ENCODE measurements around the gene APBA2.

DNA sequence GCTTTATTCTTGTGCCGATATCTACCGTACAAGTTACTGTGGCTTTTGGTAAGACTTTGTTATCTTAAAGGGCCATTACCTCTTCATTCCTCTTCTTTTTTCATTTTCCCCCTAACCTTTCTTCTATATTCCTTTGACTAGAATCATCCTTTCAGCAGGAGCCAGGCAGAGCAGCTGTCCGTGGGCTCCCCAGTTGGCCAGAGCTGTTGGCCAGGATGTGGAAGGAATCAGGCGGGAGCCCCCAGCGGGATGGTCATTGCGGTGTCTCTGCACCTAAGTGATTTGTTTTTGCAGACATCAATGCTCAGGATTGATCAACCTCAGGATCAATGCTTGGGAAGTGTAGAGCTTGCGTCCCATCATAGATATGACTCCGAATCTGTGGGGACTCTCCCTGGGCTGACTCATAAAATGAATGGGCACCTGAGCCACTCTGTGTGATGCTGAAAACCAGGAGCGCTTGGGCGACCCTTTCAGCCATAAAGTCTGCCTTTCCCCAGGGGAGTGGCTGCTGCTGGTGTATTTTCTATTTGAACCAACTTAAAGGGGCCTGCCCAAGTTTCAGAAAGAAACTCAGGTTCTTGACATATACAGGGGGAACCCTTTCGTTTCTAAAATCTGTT, 21.7 kb downstream of the APBA2 start:
- TF ChIP-seq POLR2A (IDR thresholded peaks at IDR 0.05; ENCODE audit: low read length) (no peak), GATA1 (IDR thresholded peaks at IDR 0.05; ENCODE audit: low read depth, low read length) (no peak)
